BLaER1 treated with 17β-estradiol and CSF1 and Interleukin-3, amounts not matched to agents 10 nM and 100 nM (cell line): ENCODE measurements around the gene NEK10.

Source experiments
- H3K27ac ChIP-seq, 11 experiments: shearing (Covaris generic); formaldehyde crosslinking; 2 replicates each; pipeline ENCODE4 v1.8.1; 2022
- H3K27me3 ChIP-seq, 11 experiments: shearing (Covaris generic); formaldehyde crosslinking; 2 replicates each; pipeline ENCODE4 v1.8.1; 2022
- H3K36me3 ChIP-seq, 11 experiments: shearing (Covaris generic); formaldehyde crosslinking; 2 replicates each; pipeline ENCODE4 v1.8.1; 2022
- H3K4me1 ChIP-seq, 10 experiments: shearing (Covaris generic); formaldehyde crosslinking; 2 replicates each; pipeline ENCODE4 v1.8.1; 2022
- H3K4me2 ChIP-seq, 11 experiments: shearing (Covaris generic); formaldehyde crosslinking; 2 replicates each; pipeline ENCODE4 v1.8.1; 2022
- H3K4me3 ChIP-seq, 10 experiments: shearing (Covaris generic); formaldehyde crosslinking; 2 replicates each; pipeline ENCODE4 v1.8.1; 2022
- H3K9ac ChIP-seq, 11 experiments: shearing (Covaris generic); formaldehyde crosslinking; 2 replicates each; pipeline ENCODE4 v1.8.1; 2022
- H3K9me3 ChIP-seq, 11 experiments: shearing (Covaris generic); formaldehyde crosslinking; replicated peaks in 1 of 11; 2 replicates each; pipeline ENCODE4 v1.8.1; 2022
- H4K20me1 ChIP-seq, 11 experiments: shearing (Covaris generic); formaldehyde crosslinking; 2 replicates each; pipeline ENCODE4 v1.8.1; 2022
- Cebpa-rat ChIP-seq, 11 experiments: shearing (Covaris generic); IDR thresholded peaks; 2 replicates each; pipeline ENCODE4 v1.8.1; 2022

The NEK10 gene

GRCh38 chr3:27216295-27216855, 152.8 kb downstream of the NEK10 start:
- no peak overlapping the region for H3K4me3 ChIP-seq
- no peak overlapping the region for H3K27ac ChIP-seq
- no peaks in the 10 kb centered on the region for H3K4me1 ChIP-seq
- H3K9ac ChIP-seq, result no peak overlapping the region
- peaks cover 0 to 22% (median 0%) of the 10 kb centered on the region in 11 experiments; a peak in 3 of 22 replicates for H3K36me3 ChIP-seq
- H3K27me3 ChIP-seq, result no peaks in the 10 kb centered on the region
- TF ChIP-seq Cebpa-rat (IDR thresholded peaks at IDR 0.05), result no peak
- no peaks in the 10 kb centered on the region for H3K9me3 ChIP-seq
- no peaks in the 10 kb centered on the region for H4K20me1 ChIP-seq
- H3K4me2 ChIP-seq, result no peak overlapping the region

- H3K27ac ChIP-seq, result no peak overlapping the region
- H3K4me1 ChIP-seq, result peaks cover 0 to 9% (median 0%) of the 10 kb centered on the region in 10 experiments; a peak in 8 of 20 replicates
- TF ChIP-seq Cebpa-rat (IDR thresholded peaks at IDR 0.05), result no peak
- no peaks in the 10 kb centered on the region for H4K20me1 ChIP-seq
- H3K9ac ChIP-seq, result no peak overlapping the region
- H3K9me3 ChIP-seq, result no peaks in the 10 kb centered on the region
- H3K27me3 ChIP-seq, result no peaks in the 10 kb centered on the region
- H3K36me3 ChIP-seq, result peaks cover 0 to 22% (median 0%) of the 10 kb centered on the region in 11 experiments; a peak in 3 of 22 replicates
- H3K4me2 ChIP-seq, result no peak overlapping the region
- no peak overlapping the region for H3K4me3 ChIP-seq
These were observed 155.7 kb downstream of the NEK10 start for GRCh38 chr3:27213450-27213849.

GRCh38 chr3:27209617-27210264, 159.4 kb downstream of the NEK10 start:
- H3K27ac ChIP-seq, result no peak overlapping the region
- no peaks in the 10 kb centered on the region for H3K27me3 ChIP-seq
- peak overlapping the region in 6 of 11 experiments; percentile 8 to 37 (median 24); a peak in 7 of 22 replicates for H3K4me2 ChIP-seq
- no peak overlapping the region for H3K4me3 ChIP-seq
- H3K4me1 ChIP-seq, result peaks cover 0 to 9% (median 0%) of the 10 kb centered on the region in 10 experiments; a peak in 8 of 20 replicates
- H3K9ac ChIP-seq, result no peak overlapping the region
- H4K20me1 ChIP-seq, result no peaks in the 10 kb centered on the region
- no peaks in the 10 kb centered on the region for H3K9me3 ChIP-seq
- TF ChIP-seq Cebpa-rat (IDR thresholded peaks at IDR 0.05), result no peak
- peaks cover 0 to 10% (median 0%) of the 10 kb centered on the region in 11 experiments; a peak in 3 of 22 replicates for H3K36me3 ChIP-seq

GRCh38 chr3:27208961-27209616, 160.1 kb downstream of the NEK10 start:
- H4K20me1 ChIP-seq, result no peaks in the 10 kb centered on the region
- peak overlapping the region in 6 of 11 experiments; percentile 8 to 37 (median 24); a peak in 7 of 22 replicates for H3K4me2 ChIP-seq
- H3K4me3 ChIP-seq, result no peak overlapping the region
- no peak overlapping the region for H3K9ac ChIP-seq
- no peak overlapping the region for H3K27ac ChIP-seq
- peaks cover 0 to 9% (median 0%) of the 10 kb centered on the region in 10 experiments; a peak in 8 of 20 replicates for H3K4me1 ChIP-seq
- H3K36me3 ChIP-seq, result peaks cover 0 to 4% (median 0%) of the 10 kb centered on the region in 11 experiments; a peak in 1 of 22 replicates
- H3K27me3 ChIP-seq, result no peaks in the 10 kb centered on the region
- no peaks in the 10 kb centered on the region for H3K9me3 ChIP-seq
- TF ChIP-seq Cebpa-rat (IDR thresholded peaks at IDR 0.05), result no peak

GRCh38 chr3:27202959-27203358, 166.2 kb downstream of the NEK10 start:
- no peak overlapping the region for H3K9ac ChIP-seq
- H3K27me3 ChIP-seq, result no peaks in the 10 kb centered on the region
- H3K36me3 ChIP-seq, result peaks cover 0 to 26% (median 0%) of the 10 kb centered on the region in 11 experiments; a peak in 5 of 22 replicates
- no peak overlapping the region for H3K4me3 ChIP-seq
- H3K27ac ChIP-seq, result no peak overlapping the region
- H4K20me1 ChIP-seq, result no peaks in the 10 kb centered on the region; a peak in 1 of 22 replicates
- H3K4me2 ChIP-seq, result no peak overlapping the region
- no peaks in the 10 kb centered on the region for H3K4me1 ChIP-seq
- TF ChIP-seq Cebpa-rat (IDR thresholded peaks at IDR 0.05), result no peak
- peaks cover 0 to 20% (median 7%) of the 10 kb centered on the region in 11 experiments; a peak in 10 of 22 replicates for H3K9me3 ChIP-seq

- Histone ChIP-seq H3K4me2 (no peak overlapping the region), H3K9me3 (peaks cover 0 to 28% (median 10%) of the 10 kb centered on the region in 11 experiments; a peak in 13 of 22 replicates), H4K20me1 (no peaks in the 10 kb centered on the region; a peak in 1 of 22 replicates), H3K27me3 (no peaks in the 10 kb centered on the region), H3K4me1 (no peaks in the 10 kb centered on the region), H3K9ac (no peak overlapping the region), H3K36me3 (peaks cover 0 to 37% (median 0%) of the 10 kb centered on the region in 11 experiments; a peak in 5 of 22 replicates), H3K27ac (no peak overlapping the region), H3K4me3 (no peak overlapping the region)
- no peak for TF ChIP-seq Cebpa-rat (IDR thresholded peaks at IDR 0.05)
These were observed 167.7 kb downstream of the NEK10 start for GRCh38 chr3:27201492-27201891.

- Histone ChIP-seq H3K36me3 (peaks cover 0 to 42% (median 0%) of the 10 kb centered on the region in 11 experiments; a peak in 5 of 22 replicates), H3K9ac (no peak overlapping the region), H3K4me1 (no peaks in the 10 kb centered on the region), H3K9me3 (peaks cover 0 to 28% (median 10%) of the 10 kb centered on the region in 11 experiments; a peak in 14 of 22 replicates), H3K4me2 (no peak overlapping the region), H4K20me1 (no peaks in the 10 kb centered on the region; a peak in 1 of 22 replicates), H3K4me3 (no peak overlapping the region), H3K27ac (no peak overlapping the region), H3K27me3 (no peaks in the 10 kb centered on the region)
- no peak for TF ChIP-seq Cebpa-rat (IDR thresholded peaks at IDR 0.05)
These were observed 168.3 kb downstream of the NEK10 start for GRCh38 chr3:27200721-27201489.

- no peak for TF ChIP-seq Cebpa-rat (IDR thresholded peaks at IDR 0.05)
- peaks cover 0 to 28% (median 10%) of the 10 kb centered on the region in 11 experiments; a peak in 14 of 22 replicates for H3K9me3 ChIP-seq
- H3K27ac ChIP-seq, result no peak overlapping the region
- no peak overlapping the region for H3K4me2 ChIP-seq
- H3K4me3 ChIP-seq, result no peak overlapping the region
- H3K9ac ChIP-seq, result no peak overlapping the region
- peaks cover 0 to 45% (median 0%) of the 10 kb centered on the region in 11 experiments; a peak in 4 of 22 replicates for H3K36me3 ChIP-seq
- H4K20me1 ChIP-seq, result no peaks in the 10 kb centered on the region
- H3K27me3 ChIP-seq, result no peaks in the 10 kb centered on the region
- H3K4me1 ChIP-seq, result no peaks in the 10 kb centered on the region
These were observed 174.2 kb downstream of the NEK10 start for GRCh38 chr3:27194861-27195483.
